Liver (tissue), 3 donors: ENCODE results near the gene ADPGK.
"Not testable (repeated sequence)": the region's sequence is repeated elsewhere in the genome, so short reads cannot be mapped to it uniquely, and the experiment has no call there.

Experiments used
- CTCF ChIP-seq: fragments of 150-350 bp; IDR thresholded peaks from 2 replicates; pipeline ENCODE4 v1.5.1; 2017; ENCODE audit warnings: improper control_type of control experiment, low read depth, low read length; ENCODE audit not compliant: missing input control
- MAX ChIP-seq: IDR thresholded peaks from 2 replicates; pipeline ENCODE4 v1.6.1; 2016; ENCODE audit warnings: antibody characterized with exemption
- REST ChIP-seq: IDR thresholded peaks from 2 replicates; pipeline ENCODE4 v1.6.1; 2016; ENCODE audit warnings: antibody characterized with exemption, mild to moderate bottlenecking
- SP1 ChIP-seq: IDR thresholded peaks from 2 replicates; pipeline ENCODE4 v1.6.1; 2018; ENCODE audit warnings: antibody characterized with exemption, mild to moderate bottlenecking
- donor health status: healthy.
- donor health status: healthy.

GRCh38 chr15:72725851-72726250 is 57.7 kb downstream of the ADPGK start:
- not testable (repeated sequence) for TF ChIP-seq MAX, CTCF, REST, SP1
